Pancreas (tissue), 10 donors: Measurements from ENCODE around the gene CDS2. TPM values are rescaled to one million over a fixed set of nuclear protein-coding genes. Genes with fewer than 3 reads are reported as not detected.

Experiments used
- ATAC-seq, 4 donors: fragments of 200-7000 bp; cut with Tn5 transposase; one replicate each; pipeline versions ENCODE4 v1.8.0 to v1.9.1; 2020; ENCODE audit warnings: mild to moderate bottlenecking in 4 of 4, moderate library complexity in 4 of 4
- DNase-seq, 6 donors: peaks; one replicate each; pipeline ENCODE4 v3.0.0-alpha.2; 2020
- FAIRE-seq: peaks from 2 replicates; lab custom pipeline; 2012; peaks lifted over from hg19 to GRCh38; lab: Jason Lieb, UNC
- H3K27ac ChIP-seq, 4 donors: fragments of 200-600 bp; sonication (generic); 1 replicate in 3 of 4; 2 replicates in 1 of 4; pipeline versions ENCODE4 v1.5.0 to v1.8.0; 2020
- H3K27me3 ChIP-seq, 4 donors: fragments of 200-600 bp; one replicate each; pipeline ENCODE4 v1.8.0; 2021
- H3K36me3 ChIP-seq, 3 donors: fragments of 200-600 bp; sonication (generic) in 1 of 3; one replicate each; pipeline versions ENCODE4 v1.5.0 to v1.8.0; 2020 to 2021
- H3K4me1 ChIP-seq, 3 donors: fragments of 200-600 bp; one replicate each; pipeline ENCODE4 v1.8.0; 2021
- H3K4me3 ChIP-seq, 4 donors: fragments of 200-600 bp; sonication (generic) in 2 of 4; one replicate each; pipeline versions ENCODE4 v1.5.0 to v1.8.0; 2020 to 2021
- H3K9me3 ChIP-seq, 4 donors: fragments of 200-600 bp; one replicate each; pipeline ENCODE4 v1.8.0; 2021
- CTCF ChIP-seq, 4 donors: fragments of 200-600 bp; sonication (generic) in 3 of 4; IDR thresholded peaks; one replicate each; pipeline versions ENCODE4 v1.5.0 to v1.8.0; 2021; ENCODE audit warnings: antibody characterized with exemption in 4 of 4
- WGBS, 2 donors: extraction: QIAGEN DNeasy Blood & Tissue Kit; methylation state at CpG; one replicate each; pipeline ENCODE4 v1.1.7; 2013; 5-methylcytosine and 5-hydroxymethylcytosine counted together
- intact Hi-C, 3 donors: fragments of 100-400 bp; cut with DNase I; formaldehyde crosslinking; loops; one replicate each; pipeline versions ENCODE4 v1.11.1 to v1.14.2; 2022
- polyA plus RNA-seq, 2 donors: library from polyadenylated mRNA; stranded (reverse); fragments of 200-250 nt; gene quantifications; one replicate each; pipeline ENCODE4 v1.2.3, GENCODE V29; 2013
- total RNA-seq, 6 donors: library from RNA; stranded (reverse); fragmentation: NEBNext Ultra II Directional in 4 of 6; extraction: Animal tissue kit (Norgen Biotek cat#: 25700) in 4 of 6; gene quantifications; one replicate each; pipeline versions ENCODE4 v1.2.1 to v1.2.4, GENCODE V29; 2021 to 2023
- donor health status: healthy with polysubstance abuse.
- donor health status: DM: no; HTN: no; CAD: no; lungs with moderate emphysema.
- donor health status: DM: no; HTN: no; CAD: no.
- donor health status: control.
- donor health status: control.
- donor health status: Bipolar disorder and iron deficiency.
- donor health status: DM: yes; HTN: yes; CAD: no.
- donor health status: DM: no; HTN: no; CAD: no.
- donor health status: DM: no; HTN: no; CAD: no.
- donor health status: DM: yes; HTN: yes; CAD: no.

CDS2 gene
- total RNA-seq, result 10 to 100 TPM; 12.7 to 27.1 (median 15.8) TPM
- 10 to 100 TPM in 1 of 2 donors, 1 to 10 TPM in 1; 4.6 to 11.8 TPM for polyA plus RNA-seq

- H3K27me3 ChIP-seq, result no peaks in the 10 kb centered on the region
- WGBS, 2 donors, result 0% methylated on average over 65 to 78 of the region's 78 CpGs
- H3K4me3 ChIP-seq, result peak within 1 kb of the TSS; percentile 84 to 93 (median 92)
- peak in 3 of 4 donors; percentile 27 to 50 (median 30) for TF ChIP-seq CTCF (IDR thresholded peaks at IDR 0.05)
- H3K9me3 ChIP-seq, result no peaks in the 10 kb centered on the region
- H3K27ac ChIP-seq, result peak within 1 kb of the TSS; percentile 93 to 95 (median 93)
- DNase-seq, result peak; percentile 100
- intact Hi-C loops, result loop anchor here in 1 of 3 donors (5.0 kb wide), 1 partner anchor 66 kb away; no protein-coding TSS in a partner anchor
- no peaks in the 10 kb centered on the region for H3K36me3 ChIP-seq
- peak; percentile 92 to 96 (median 92) for ATAC-seq
- peaks cover 0 to 6% (median 2%) of the 10 kb centered on the region in 3 donors for H3K4me1 ChIP-seq
- FAIRE-seq, result peak; percentile 78
Measured at GRCh38 chr20:5126512-5127203, at the start of gene CDS2. TSS of gene CDS2 (plus strand) at chr20:5127008. CDS start at chr20:5127093, 85 bp downstream.

GRCh38 chr20:5077761-5078387 is 48.9 kb upstream of the CDS2 start:
- no peak for TF ChIP-seq CTCF (IDR thresholded peaks at IDR 0.05)
- WGBS, 2 donors, result 47 to 50% methylated on average over 4 of the region's 4 CpGs
- Histone ChIP-seq H3K9me3 (no peaks in the 10 kb centered on the region), H3K27ac (peak overlapping the region in 2 of 4 donors; percentile 51 to 52), H3K36me3 (no peaks in the 10 kb centered on the region), H3K4me3 (no peak overlapping the region), H3K27me3 (no peaks in the 10 kb centered on the region), H3K4me1 (peaks cover 0 to 9% (median 0%) of the 10 kb centered on the region in 3 donors)
- FAIRE-seq (no peak), ATAC-seq (no peak), DNase-seq (no peak)
- intact Hi-C loops, result no loop called here

- Histone ChIP-seq H3K4me3 (no peak overlapping the region), H3K36me3 (no peaks in the 10 kb centered on the region), H3K27me3 (no peaks in the 10 kb centered on the region), H3K27ac (peak overlapping the region in 2 of 4 donors; percentile 51 to 52), H3K9me3 (no peaks in the 10 kb centered on the region), H3K4me1 (peaks cover 0 to 3% (median 0%) of the 10 kb centered on the region in 3 donors)
- 71 to 73% methylated on average over 11 of the region's 11 CpGs for WGBS, 2 donors
- intact Hi-C loops, result no loop called here
- TF ChIP-seq CTCF (IDR thresholded peaks at IDR 0.05), result no peak
- peak in 1 of 6 donors; percentile 61 for DNase-seq
- FAIRE-seq, result no peak
- peak in 3 of 4 donors; percentile 74 to 83 (median 77) for ATAC-seq
Measured at GRCh38 chr20:5078399-5078958, 48.3 kb upstream of the CDS2 start.

GRCh38 chr20:5080384-5080877 is 46.4 kb upstream of the CDS2 start:
- intact Hi-C loops, result no loop called here

More at GRCh38 chr20:5080384-5080877, 46.4 kb upstream of the CDS2 start:
- no peaks in the 10 kb centered on the region for H3K27me3 ChIP-seq
- no peaks in the 10 kb centered on the region for H3K36me3 ChIP-seq
- H3K4me3 ChIP-seq, result no peak overlapping the region
- DNase-seq (peak in 1 of 6 donors; percentile 34), FAIRE-seq (no peak), ATAC-seq (peak in 3 of 4 donors; percentile 40 to 81 (median 75))
- no peaks in the 10 kb centered on the region for H3K4me1 ChIP-seq
- H3K27ac ChIP-seq, result peak overlapping the region in 2 of 4 donors; percentile 4 to 21
- no peak for TF ChIP-seq CTCF (IDR thresholded peaks at IDR 0.05)
- H3K9me3 ChIP-seq, result no peaks in the 10 kb centered on the region
- 86 to 87% methylated on average over 10 of the region's 10 CpGs for WGBS, 2 donors
